Subcutaneous abdominal adipose tissue (tissue), 5 donors: Measurements from ENCODE around the gene OSTN.

Source experiments
- H3K27ac ChIP-seq: one replicate; pipeline ENCODE4 v1.7.0; 2013; ENCODE audit warnings: low read depth, mild to moderate bottlenecking, inconsistent platforms, low read length, moderate library complexity
- H3K27me3 ChIP-seq, 5 donors: one replicate each; pipeline ENCODE4 v1.7.0; 2013; ENCODE audit warnings: low read length in 5 of 5, inconsistent platforms in 1 of 5; ENCODE audit not compliant: control insufficient read depth in 5 of 5, insufficient read depth in 4 of 5
- H3K36me3 ChIP-seq, 5 donors: one replicate each; pipeline ENCODE4 v1.7.0; 2013; ENCODE audit warnings: low read length in 5 of 5; ENCODE audit not compliant: control insufficient read depth in 5 of 5, insufficient read depth in 5 of 5
- H3K4me1 ChIP-seq, 5 donors: one replicate each; pipeline ENCODE4 v1.7.0; 2013; ENCODE audit warnings: low read length in 5 of 5, mild to moderate bottlenecking in 3 of 5, moderate library complexity in 1 of 5; ENCODE audit not compliant: control insufficient read depth in 5 of 5, insufficient read depth in 5 of 5
- H3K4me3 ChIP-seq, 5 donors: one replicate each; pipeline ENCODE4 v1.7.0; 2013; ENCODE audit warnings: low read length in 5 of 5, low read depth in 1 of 5
- H3K9ac ChIP-seq, 5 donors: one replicate each; pipeline ENCODE4 v1.7.0; 2013; ENCODE audit warnings: low read length in 5 of 5, mild to moderate bottlenecking in 4 of 5, moderate library complexity in 3 of 5
- H3K9me3 ChIP-seq, 5 donors: one replicate each; pipeline ENCODE4 v1.7.0; 2013; ENCODE audit warnings: low read length in 5 of 5; ENCODE audit not compliant: control insufficient read depth in 5 of 5
- donor health status: healthy.
- donor health status: healthy.
- donor health status: healthy.
- donor health status: healthy.
- donor health status: healthy.

OSTN gene

DNA sequence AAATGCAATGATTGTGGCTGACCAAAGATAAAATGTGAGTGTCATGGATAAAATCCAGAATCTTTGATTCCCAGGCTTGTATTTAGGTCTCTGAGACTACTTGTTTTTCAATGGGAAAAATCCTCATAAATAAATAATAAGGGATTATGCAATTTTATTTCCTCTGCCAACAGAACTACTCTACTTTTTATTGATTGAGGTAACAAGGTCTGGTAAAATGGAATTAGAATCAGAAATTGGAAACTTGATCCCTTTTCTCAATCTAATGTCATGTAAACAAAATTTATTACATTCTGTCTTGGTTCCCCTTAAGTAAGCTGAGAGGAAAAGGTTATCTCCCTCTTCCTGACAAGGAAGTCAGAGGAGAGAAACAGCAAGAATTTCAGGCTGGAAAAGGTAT, 81.8 kb downstream of the OSTN start:
- H3K36me3 ChIP-seq: no peaks in the 10 kb centered on the region
- no peaks in the 10 kb centered on the region for H3K9me3 ChIP-seq
- no peak overlapping the region for H3K27ac ChIP-seq
- no peaks in the 10 kb centered on the region for H3K27me3 ChIP-seq
- H3K9ac ChIP-seq: no peak overlapping the region
- peaks cover 0 to 3% (median 0%) of the 10 kb centered on the region in 5 donors for H3K4me1 ChIP-seq
- H3K4me3 ChIP-seq: no peak overlapping the region

DNA sequence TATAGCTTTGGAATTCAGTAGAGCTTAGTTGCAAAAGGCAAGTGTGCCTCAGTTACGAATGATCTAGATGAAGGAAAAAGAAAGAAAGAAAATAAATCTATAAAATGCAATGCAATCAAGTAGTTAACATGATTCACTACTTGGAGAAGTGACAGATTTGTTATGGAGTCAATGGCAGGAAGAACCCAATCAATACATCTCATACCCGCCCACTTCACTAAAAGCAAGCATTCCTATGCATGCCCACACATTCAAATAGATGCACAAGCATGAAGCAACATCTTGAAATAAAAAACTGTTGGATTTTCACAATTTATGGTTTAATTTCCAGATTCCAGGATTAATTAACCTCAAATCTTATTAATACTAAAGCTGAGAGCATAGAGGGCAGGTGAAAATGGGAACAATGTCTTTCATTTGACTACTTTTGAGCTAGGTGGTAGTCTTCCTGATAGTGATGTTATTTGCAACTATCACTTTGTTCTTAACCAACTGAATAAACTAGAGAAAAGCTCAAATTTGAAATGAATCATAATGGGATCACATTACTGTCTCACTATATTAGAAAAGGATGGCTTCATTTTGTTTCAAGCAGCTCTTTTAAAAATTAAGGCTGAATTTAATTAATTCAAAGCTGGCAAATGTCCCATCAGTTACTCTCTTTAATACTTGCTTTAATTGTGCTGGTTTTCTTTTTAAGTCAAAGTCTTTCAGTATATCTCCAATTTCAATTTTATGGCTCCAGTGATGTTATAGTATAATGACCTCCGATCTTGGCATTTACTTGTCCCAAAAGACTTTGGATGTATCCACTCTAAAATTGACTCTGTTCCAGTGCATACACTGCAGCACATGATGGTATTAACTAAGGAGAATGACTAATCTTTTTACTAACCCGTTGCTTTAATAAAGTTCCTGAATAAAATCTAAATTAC, 83.5 kb downstream of the OSTN start:
- H3K4me3 ChIP-seq: no peak overlapping the region
- H3K4me1 ChIP-seq: peaks cover 0 to 3% (median 0%) of the 10 kb centered on the region in 5 donors
- H3K27ac ChIP-seq: no peak overlapping the region
- H3K9ac ChIP-seq: no peak overlapping the region
- H3K27me3 ChIP-seq: no peaks in the 10 kb centered on the region
- H3K9me3 ChIP-seq: no peaks in the 10 kb centered on the region
- H3K36me3 ChIP-seq: no peaks in the 10 kb centered on the region

GRCh38 chr3:191283400-191283799, 84.4 kb downstream of the OSTN start:
- H3K9ac ChIP-seq: no peak overlapping the region
- peaks cover 0 to 3% (median 0%) of the 10 kb centered on the region in 5 donors for H3K4me1 ChIP-seq
- no peaks in the 10 kb centered on the region for H3K9me3 ChIP-seq
- H3K27me3 ChIP-seq: no peaks in the 10 kb centered on the region
- H3K4me3 ChIP-seq: no peak overlapping the region
- no peaks in the 10 kb centered on the region for H3K36me3 ChIP-seq
- H3K27ac ChIP-seq: no peak overlapping the region

GRCh38 chr3:191290311-191291025, 91.4 kb downstream of the OSTN start:
- no peaks in the 10 kb centered on the region for H3K36me3 ChIP-seq
- H3K9me3 ChIP-seq: no peaks in the 10 kb centered on the region
- H3K4me3 ChIP-seq: peak overlapping the region in 4 of 5 donors; percentile 6 to 52 (median 37)
- peaks cover 0 to 8% (median 4%) of the 10 kb centered on the region in 5 donors for H3K4me1 ChIP-seq
- H3K27ac ChIP-seq: peak overlapping the region; percentile 80
- no peaks in the 10 kb centered on the region for H3K27me3 ChIP-seq
- peak overlapping the region in 4 of 5 donors; percentile 4 to 51 (median 18) for H3K9ac ChIP-seq

- Histone ChIP-seq H3K9ac (no peak overlapping the region), H3K27ac (no peak overlapping the region), H3K27me3 (no peaks in the 10 kb centered on the region), H3K4me3 (no peak overlapping the region), H3K36me3 (no peaks in the 10 kb centered on the region), H3K9me3 (no peaks in the 10 kb centered on the region), H3K4me1 (peaks cover 0 to 8% (median 4%) of the 10 kb centered on the region in 5 donors)
Observed at GRCh38 chr3:191292243-191293015, 93.4 kb downstream of the OSTN start.

GRCh38 chr3:191294291-191294690, 95.2 kb downstream of the OSTN start:
- Histone ChIP-seq H3K9ac (no peak overlapping the region), H3K4me1 (peaks cover 0 to 8% (median 5%) of the 10 kb centered on the region in 5 donors), H3K4me3 (no peak overlapping the region), H3K9me3 (no peaks in the 10 kb centered on the region), H3K36me3 (no peaks in the 10 kb centered on the region), H3K27ac (no peak overlapping the region), H3K27me3 (no peaks in the 10 kb centered on the region)

DNA sequence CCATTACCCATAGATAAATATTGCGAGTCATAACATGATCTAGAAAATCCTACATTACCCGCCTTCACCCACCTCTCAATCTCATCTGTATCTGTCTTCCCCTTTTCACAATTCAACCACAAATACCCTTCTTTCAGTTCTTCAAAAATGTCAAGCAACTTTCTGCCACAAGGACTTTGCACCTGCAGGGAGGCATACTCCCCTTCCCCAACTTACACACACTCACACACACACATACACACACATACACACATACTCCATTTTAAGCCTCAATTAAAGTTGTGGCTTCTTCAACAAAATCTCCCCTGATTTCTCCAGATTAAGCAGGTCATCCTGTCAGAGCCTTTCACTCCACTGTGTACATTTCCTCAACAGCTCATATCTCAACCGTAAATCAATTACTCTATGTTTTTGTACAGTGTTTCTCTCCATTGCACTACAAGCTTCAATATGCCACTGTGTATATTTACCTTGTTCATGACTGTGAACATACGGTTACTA, 97.0 kb downstream of the OSTN start:
- peaks cover 0 to 5% (median 0%) of the 10 kb centered on the region in 5 donors for H3K4me1 ChIP-seq
- H3K36me3 ChIP-seq: no peaks in the 10 kb centered on the region
- H3K9ac ChIP-seq: no peak overlapping the region
- no peaks in the 10 kb centered on the region for H3K27me3 ChIP-seq
- H3K4me3 ChIP-seq: no peak overlapping the region
- H3K9me3 ChIP-seq: no peaks in the 10 kb centered on the region
- H3K27ac ChIP-seq: no peak overlapping the region

GRCh38 chr3:191298846-191299245, 99.8 kb downstream of the OSTN start:
- no peak overlapping the region for H3K4me3 ChIP-seq
- no peaks in the 10 kb centered on the region for H3K36me3 ChIP-seq
- H3K9me3 ChIP-seq: no peaks in the 10 kb centered on the region
- H3K27ac ChIP-seq: no peak overlapping the region
- no peaks in the 10 kb centered on the region for H3K27me3 ChIP-seq
- H3K9ac ChIP-seq: no peak overlapping the region
- peaks cover 0 to 5% (median 0%) of the 10 kb centered on the region in 5 donors for H3K4me1 ChIP-seq

DNA sequence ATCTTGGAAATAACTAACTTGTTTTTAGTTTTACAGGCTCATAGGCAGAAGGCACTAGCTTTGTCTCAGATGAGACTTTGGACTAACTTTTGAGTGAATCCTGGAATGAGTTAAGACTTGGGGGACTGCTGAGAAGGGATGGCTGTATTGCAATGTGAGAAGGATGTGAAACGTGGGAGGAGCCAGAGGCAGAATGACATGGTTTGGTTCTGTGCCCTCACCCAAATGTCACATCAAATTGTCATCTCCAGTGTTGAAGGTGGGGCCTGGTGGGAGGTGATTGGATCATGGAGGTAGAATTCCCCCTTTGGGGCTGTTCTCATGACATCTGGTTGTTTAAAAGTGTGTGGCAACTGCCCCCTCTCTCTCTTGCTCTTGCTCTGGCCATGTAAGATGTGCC, 101.4 kb downstream of the OSTN start:
- Histone ChIP-seq H3K9me3 (no peaks in the 10 kb centered on the region), H3K36me3 (no peaks in the 10 kb centered on the region), H3K27me3 (no peaks in the 10 kb centered on the region), H3K27ac (no peak overlapping the region), H3K9ac (no peak overlapping the region), H3K4me3 (no peak overlapping the region), H3K4me1 (peaks cover 0 to 5% (median 0%) of the 10 kb centered on the region in 5 donors)
